Astrocyte of the cerebellum (primary cell): ENCODE data around the gene MGARP.

Experiments
- DNase-seq: peaks from one replicate; pipeline ENCODE4 v3.0.0-alpha.2; 2011; ENCODE audit warnings: low read depth
- H3K4me3 ChIP-seq: 2 replicates; pipeline ENCODE4 v1.5.1; 2011; ENCODE audit warnings: mild to moderate bottlenecking, low read depth, low read length, moderate library complexity
- in situ Hi-C: cut with HindIII; loops from 2 replicates; pipeline ENCODE4 v1.10.0; 2017; ENCODE audit warnings: low sequenced_read_pairs
- TF ChIP-seq, protein P1 (sequence below): IDR thresholded peaks from 2 replicates; pipeline ENCODE4 v1.5.1; 2012; ENCODE audit warnings: low read length, low read depth, moderate library complexity, mild to moderate bottlenecking; ENCODE audit errors: missing control alignments

Gene MGARP

DNA sequence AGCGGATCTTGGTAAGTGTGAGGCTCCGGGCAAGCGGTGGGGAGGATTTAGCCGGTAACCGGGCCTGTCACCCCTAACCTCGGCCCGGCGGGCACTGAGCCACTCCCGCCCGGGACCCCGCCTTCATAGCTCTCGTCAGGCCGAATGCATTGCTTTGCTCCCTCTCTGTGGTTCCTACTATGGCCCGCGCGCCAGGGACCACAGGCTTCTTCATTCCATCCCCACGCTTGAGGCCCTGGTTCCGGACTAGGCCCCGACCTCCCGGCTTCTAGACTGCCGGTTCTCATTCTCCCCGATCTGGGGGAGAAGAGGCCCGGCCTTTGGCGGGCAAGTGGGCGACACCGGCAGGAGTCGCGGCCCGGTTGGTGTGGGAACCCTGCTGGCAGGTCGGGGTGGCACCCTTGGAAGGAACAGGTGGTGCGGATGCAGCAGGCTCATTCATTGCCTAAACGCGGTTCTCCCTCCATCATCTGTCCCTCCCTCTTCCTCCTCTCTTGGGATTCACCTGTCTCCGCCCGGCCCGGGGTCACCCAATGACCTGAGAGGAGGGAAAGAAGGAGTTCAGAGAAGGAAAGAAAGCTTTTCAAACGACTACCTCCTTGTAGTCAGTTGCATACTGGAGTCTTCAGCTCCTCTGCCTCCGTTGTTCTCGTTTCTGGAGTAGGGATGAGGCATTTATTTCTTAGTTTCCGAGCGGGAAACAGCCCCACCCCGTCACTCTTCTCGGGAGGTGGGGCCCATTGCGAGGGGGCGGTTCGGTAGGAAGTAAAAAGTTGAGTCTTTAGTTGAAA lies 22.0 kb upstream of the MGARP start, which contains the start of gene NDUFC1:
TSS of gene NDUFC1 (minus strand) at position 657 of the 791 bp plus-strand sequence. CDS start 6,679 bp downstream, outside the sequence.
- peak within 1 kb of the TSS; percentile 69 for H3K4me3 ChIP-seq
- no peak for DNase-seq
- TF ChIP-seq, protein P1, sequence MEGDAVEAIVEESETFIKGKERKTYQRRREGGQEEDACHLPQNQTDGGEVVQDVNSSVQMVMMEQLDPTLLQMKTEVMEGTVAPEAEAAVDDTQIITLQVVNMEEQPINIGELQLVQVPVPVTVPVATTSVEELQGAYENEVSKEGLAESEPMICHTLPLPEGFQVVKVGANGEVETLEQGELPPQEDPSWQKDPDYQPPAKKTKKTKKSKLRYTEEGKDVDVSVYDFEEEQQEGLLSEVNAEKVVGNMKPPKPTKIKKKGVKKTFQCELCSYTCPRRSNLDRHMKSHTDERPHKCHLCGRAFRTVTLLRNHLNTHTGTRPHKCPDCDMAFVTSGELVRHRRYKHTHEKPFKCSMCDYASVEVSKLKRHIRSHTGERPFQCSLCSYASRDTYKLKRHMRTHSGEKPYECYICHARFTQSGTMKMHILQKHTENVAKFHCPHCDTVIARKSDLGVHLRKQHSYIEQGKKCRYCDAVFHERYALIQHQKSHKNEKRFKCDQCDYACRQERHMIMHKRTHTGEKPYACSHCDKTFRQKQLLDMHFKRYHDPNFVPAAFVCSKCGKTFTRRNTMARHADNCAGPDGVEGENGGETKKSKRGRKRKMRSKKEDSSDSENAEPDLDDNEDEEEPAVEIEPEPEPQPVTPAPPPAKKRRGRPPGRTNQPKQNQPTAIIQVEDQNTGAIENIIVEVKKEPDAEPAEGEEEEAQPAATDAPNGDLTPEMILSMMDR: no peak
- in situ Hi-C loops: loop anchor here (5.0 kb wide), 1 partner anchor 80 kb away; no protein-coding TSS in a partner anchor

DNA sequence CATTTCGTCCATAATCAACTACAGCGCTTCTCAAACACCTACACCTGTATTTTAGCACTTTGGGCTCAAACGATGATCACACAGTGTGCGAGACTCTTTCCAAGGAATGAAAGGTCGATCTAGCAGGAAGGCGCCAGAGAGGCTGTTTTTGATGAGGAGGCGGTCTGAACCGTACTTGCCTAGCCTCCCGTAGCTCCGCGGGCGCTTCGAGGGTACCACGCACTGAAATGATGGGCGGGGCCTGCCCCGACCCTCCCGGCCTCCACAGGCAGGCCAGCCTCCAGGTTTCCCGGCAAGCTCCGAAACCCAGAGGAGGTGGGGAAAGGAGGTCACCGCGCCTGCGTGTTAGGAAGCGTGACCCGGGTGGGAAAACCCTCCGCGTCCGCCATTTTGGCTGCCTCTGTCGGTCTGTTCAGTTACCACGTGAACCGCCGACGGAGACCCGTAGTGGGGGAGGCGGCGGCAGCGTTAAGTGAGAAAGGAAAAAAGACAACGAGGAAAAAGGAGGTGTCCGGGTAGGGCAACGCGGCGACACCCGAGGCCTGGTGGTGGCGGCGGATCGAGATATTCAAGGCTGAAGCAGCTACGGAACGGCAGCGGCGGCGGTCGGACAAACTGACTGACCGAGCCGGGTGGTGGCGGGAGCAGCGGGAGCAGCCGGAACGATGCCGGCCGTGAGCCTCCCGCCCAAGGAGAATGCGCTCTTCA lies 21.2 kb upstream of the MGARP start, which contains the start of gene NAA15:
TSS of gene NAA15 (plus strand) at position 393 of the 708 bp plus-strand sequence. CDS start at position 666, 273 bp downstream.
- in situ Hi-C loops: loop anchor here (5.0 kb wide), 1 partner anchor 79 kb away; no protein-coding TSS in a partner anchor
- TF ChIP-seq, protein P1: no peak

DNA sequence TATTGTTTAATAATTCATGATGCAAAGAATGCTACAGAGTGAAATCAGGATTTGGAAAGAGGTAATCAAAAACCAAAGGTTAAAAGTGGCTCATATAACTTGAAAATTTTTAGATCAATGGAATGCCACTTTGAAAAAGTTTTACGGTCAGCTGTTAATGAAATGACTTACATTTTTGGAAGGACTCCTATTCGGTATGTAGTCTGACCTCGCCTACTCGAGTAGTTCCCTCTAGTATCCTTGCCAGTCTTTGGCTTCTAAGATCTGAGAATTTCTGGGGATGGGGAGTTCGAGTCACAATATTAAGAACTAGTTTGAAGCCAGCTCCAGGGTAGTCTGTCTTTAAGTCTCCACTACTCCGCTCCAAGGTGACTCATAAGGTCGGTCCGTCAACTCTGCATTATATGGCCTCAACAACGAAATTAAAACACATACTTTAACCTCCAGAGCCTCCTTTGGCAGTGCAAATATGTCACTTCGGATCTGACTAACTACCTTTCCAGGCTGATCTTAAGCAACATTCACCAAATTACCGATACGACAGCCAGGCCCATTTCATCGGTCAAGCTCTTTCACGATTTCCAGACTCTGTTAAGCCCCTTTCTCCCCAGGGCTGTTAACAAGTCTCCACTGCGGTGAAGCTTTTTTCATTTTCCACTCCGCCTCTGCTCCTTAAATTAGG lies 20.5 kb upstream of the MGARP start:
- DNase-seq: no peak
- H3K4me3 ChIP-seq: peak overlapping the region; percentile 69
- TF ChIP-seq, protein P1: no peak
- in situ Hi-C loops: loop anchor here (5.0 kb wide), 1 partner anchor 78 kb away; no protein-coding TSS in a partner anchor

More for the DNA sequence above, 21.2 kb upstream of the MGARP start, which contains the start of gene NAA15:
- H3K4me3 ChIP-seq: peak within 1 kb of the TSS; percentile 69
- peak; percentile 94 for DNase-seq

DNA sequence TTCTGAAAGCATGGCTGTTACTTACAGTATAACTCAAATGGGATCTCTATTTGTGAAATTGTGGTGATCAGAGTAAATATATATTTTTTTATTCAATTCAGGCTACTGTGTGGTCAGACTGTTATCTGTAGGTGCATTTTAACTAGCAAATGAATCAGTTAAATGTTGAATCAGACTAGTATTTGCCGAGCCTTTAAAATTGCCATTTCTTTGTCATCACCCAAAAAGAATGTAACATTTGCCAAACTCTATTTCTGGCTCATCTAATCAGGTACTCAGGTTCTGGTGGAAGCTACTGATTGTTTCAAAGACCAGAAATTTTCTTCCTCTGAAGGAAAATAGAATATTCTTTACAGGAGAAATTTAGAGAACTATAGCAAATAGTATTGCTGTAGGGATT lies 19.5 kb upstream of the MGARP start:
- in situ Hi-C loops: no loop called here
- H3K4me3 ChIP-seq: peak overlapping the region; percentile 9
- DNase-seq: no peak
- TF ChIP-seq, protein P1: no peak

DNA sequence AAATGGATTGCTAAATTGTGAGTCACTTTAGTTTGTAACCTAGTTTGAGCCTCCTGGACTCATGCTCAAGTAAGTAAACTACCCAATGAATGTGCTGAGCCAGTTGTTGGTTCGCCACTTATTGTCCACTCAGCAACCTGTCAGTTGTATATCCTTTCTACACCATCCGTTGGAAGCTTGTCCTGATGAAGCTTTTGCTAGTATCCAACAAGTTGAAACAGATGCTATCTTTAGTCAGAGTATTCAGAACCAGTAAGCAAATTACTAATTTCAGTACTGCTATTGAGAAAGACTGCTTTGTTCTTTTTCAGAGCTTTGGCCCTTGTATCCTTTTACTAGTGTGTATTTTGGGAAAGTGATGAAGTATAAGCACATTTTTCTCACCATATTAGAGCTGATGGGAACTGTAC lies 17.0 kb upstream of the MGARP start:
- TF ChIP-seq, protein P1: no peak
- no peak overlapping the region for H3K4me3 ChIP-seq
- no peak for DNase-seq
- in situ Hi-C loops: no loop called here

DNA sequence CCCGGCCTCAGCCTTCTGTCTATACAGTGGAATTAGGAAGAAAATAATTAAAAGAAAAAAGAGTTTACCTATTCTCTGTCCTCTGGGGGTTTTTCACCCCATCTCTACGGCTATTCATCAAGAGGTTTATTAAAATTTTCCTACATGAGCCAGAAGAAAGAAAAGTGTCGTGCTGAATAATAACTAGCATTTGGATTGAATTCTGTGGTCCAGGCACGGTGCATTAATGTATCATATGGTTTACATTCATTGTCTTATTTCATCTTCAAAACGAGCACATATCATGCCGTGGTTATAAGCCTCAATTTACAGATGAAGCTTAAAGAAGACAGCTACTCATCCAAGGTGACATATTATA lies 15.9 kb upstream of the MGARP start:
- in situ Hi-C loops: no loop called here
- H3K4me3 ChIP-seq: peak overlapping the region; percentile 85
- no peak for DNase-seq

More for the DNA sequence above, 15.9 kb upstream of the MGARP start:
- TF ChIP-seq, protein P1: no peak
